ENCODE results near the gene AATF. TPM values are rescaled to one million over a fixed set of nuclear protein-coding genes. Genes with fewer than 3 reads are reported as not detected.

AATF gene
- total and polyA plus RNA-seq, 2 of the 8 experiments (the other 6 are each of a cell fraction or from before 2014, with no cell fraction given), result 20.1 to 62.8 TPM

DNA sequence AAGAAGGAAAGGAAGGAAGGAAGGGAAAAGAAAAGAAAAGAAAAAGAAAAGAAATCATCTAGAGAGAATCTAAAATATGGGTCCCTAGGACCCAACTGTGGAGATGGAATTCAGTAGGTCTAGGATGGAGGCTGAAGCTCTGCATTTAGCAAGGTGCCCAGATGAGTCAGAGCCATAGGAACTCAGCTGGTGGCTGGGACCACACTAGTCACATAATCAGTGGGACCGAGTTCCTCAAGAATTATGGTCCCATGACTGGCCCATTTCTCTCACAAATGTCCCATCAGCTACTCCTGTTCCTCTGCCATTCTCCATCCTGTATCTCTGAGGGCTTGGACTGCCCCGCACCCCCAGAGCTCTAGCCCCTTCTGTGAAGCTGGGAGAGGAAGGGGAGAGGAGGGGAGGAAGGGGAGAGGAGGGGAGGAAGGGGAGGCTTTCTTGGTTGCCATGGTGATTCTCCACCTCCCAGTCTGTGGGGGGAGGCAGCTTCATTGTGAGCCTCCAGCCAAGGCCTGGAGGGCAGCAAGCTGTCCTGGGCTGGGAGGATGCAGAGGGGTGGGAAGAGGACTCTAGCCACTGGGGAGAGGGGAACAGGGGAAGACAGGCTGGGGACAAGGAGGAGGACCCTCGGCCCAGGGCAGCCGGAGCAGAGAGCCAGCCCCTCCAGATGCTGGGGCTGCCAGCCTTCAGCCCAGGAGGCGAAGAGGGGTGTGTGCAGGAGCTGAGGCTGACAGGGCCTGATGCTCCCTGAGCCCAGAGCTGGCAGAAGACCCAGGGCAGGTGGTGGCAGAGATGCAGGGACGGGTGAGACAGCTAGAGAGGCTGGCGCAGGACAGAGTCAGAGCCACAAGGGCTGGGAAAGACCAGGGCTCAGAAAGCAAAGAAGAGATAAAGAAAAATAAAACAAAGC is 49.2 kb upstream of the AATF start:
- Histone ChIP-seq H3K56ac (replicated peaks; ENCODE audit: insufficient read length, low read depth, low read length) (no peak overlapping the region), H3K4me1 (replicated peaks in 1 of 4; ENCODE audit: control insufficient read depth in 3 of 4, insufficient read depth in 4 of 4, low read length in 3 of 4) (peaks cover 0 to 9% (median 2%) of the 10 kb centered on the region in 4 experiments; a peak in 4 of 7 replicates), H3K14ac (ENCODE audit: insufficient read length) (no peak overlapping the region), H4K5ac (ENCODE audit: insufficient read length, low read depth, low read length) (no peak overlapping the region), H3K27me3 (replicated peaks in 1 of 4; ENCODE audit: control insufficient read depth in 3 of 4, extremely low read depth in 1 of 4, insufficient read depth in 3 of 4, low read length in 3 of 4) (no peaks in the 10 kb centered on the region; a peak in 1 of 7 replicates), H4K20me1 (replicated peaks in 1 of 2; ENCODE audit: control insufficient read depth in 1 of 2, insufficient read depth in 2 of 2, low read length in 2 of 2) (no peaks in the 10 kb centered on the region), H3K23ac (ENCODE audit: insufficient read length) (no peak overlapping the region), H3K27ac (ENCODE audit: low read depth, low read length) (no peak overlapping the region), H2AK5ac (ENCODE audit: low read depth, low read length) (no peak overlapping the region), H3K79me1 (ENCODE audit: low read depth, low read length) (no peaks in the 10 kb centered on the region), H3K9ac (replicated peaks in 1 of 4; ENCODE audit: extremely low read depth in 1 of 4, low read depth in 3 of 4, low read length in 3 of 4) (no peak overlapping the region), H3K79me2 (ENCODE audit: control insufficient read depth in 1 of 2, insufficient read depth in 2 of 2, low read length in 2 of 2) (no peaks in the 10 kb centered on the region), H2BK15ac (ENCODE audit: low read length) (no peak overlapping the region), H2BK5ac (ENCODE audit: low read depth, low read length) (no peak overlapping the region), H3K23me2 (ENCODE audit: low read depth, low read length) (peaks cover 3% of the 10 kb centered on the region; the same call in 1 of the 2 replicates), H2AFZ (ENCODE audit: low read length) (no peak overlapping the region), H2BK120ac (replicated peaks; ENCODE audit: low read depth, low read length) (no peak overlapping the region), H4K91ac (replicated peaks; ENCODE audit: insufficient read length, low read length) (no peak overlapping the region), H2BK12ac (ENCODE audit: low read depth, low read length) (no peak overlapping the region), H2BK20ac (ENCODE audit: low read length) (no peak overlapping the region), H3K9me3 (ENCODE audit: insufficient read depth in 2 of 2, low read depth in 1 of 2, low read length in 1 of 2) (no peaks in the 10 kb centered on the region), H4K8ac (ENCODE audit: extremely low read depth, insufficient read depth, low read length) (no peak overlapping the region), H3K4me2 (ENCODE audit: insufficient read depth in 1 of 2, low read depth in 2 of 2, low read length in 2 of 2) (no peak overlapping the region), H3K18ac (ENCODE audit: extremely low read depth, low read length) (no peak overlapping the region), H3K36me3 (ENCODE audit: control insufficient read depth in 2 of 4, insufficient read depth in 4 of 4, low read length in 3 of 4) (no peaks in the 10 kb centered on the region), H3K4me3 (ENCODE audit: extremely low read depth in 1 of 4, insufficient read depth in 2 of 4, low read depth in 3 of 4, low read length in 4 of 4) (no peak overlapping the region), H3K4ac (replicated peaks; ENCODE audit: insufficient read length, low read depth, low read length) (no peak overlapping the region)
- ChIA-PET CTCF (ENCODE audit: partially characterized antibody) (interaction anchor here (2.1 kb wide), 1 partner anchor 148 kb away, joined by 4 read pairs; no protein-coding TSS in a partner anchor), POLR2A (ENCODE audit: partially characterized antibody) (no interaction called here)
- 79% methylated on average over 6 of the region's 7 CpGs; no CpG with 5 or more reads in 1 of the 2 experiments for WGBS, 2 experiments (ENCODE audit: extremely low coverage in 1 of 2, insufficient coverage in 1 of 2, insufficient read length in 1 of 2, insufficient replicate concordance in 2 of 2, low coverage in 1 of 2, low lambda C conversion rate in 2 of 2, missing lambda C conversion rate in 1 of 2)
- DNase-seq (ENCODE audit: low read depth in 1 of 2, low spot score in 2 of 2) (no peak), FAIRE-seq (no peak)
- no peak for TF ChIP-seq NANOG (IDR thresholded peaks at IDR 0.05; ENCODE audit: insufficient read depth, low read depth, low read length, poor library complexity, severe bottlenecking)
- no peak for TF ChIP-seq TAF7 (optimal IDR thresholded peaks at IDR 0.05; ENCODE audit: borderline replicate concordance, low read depth, low read length)
- no peak for TF ChIP-seq SIN3A (conservative IDR thresholded peaks at IDR 0.05 in 1 of 2, IDR thresholded peaks at IDR 0.05 in 1 of 2; ENCODE audit: low read depth in 1 of 2, low read length in 2 of 2)
- no peak for TF ChIP-seq NRF1 (IDR thresholded peaks at IDR 0.05; ENCODE audit: low read depth, low read length)
- no peak for TF ChIP-seq SRF (IDR thresholded peaks at IDR 0.05; ENCODE audit: low read depth, low read length)
- no peak for TF ChIP-seq POLR2AphosphoS5 (IDR thresholded peaks at IDR 0.05; ENCODE audit: low read depth, low read length)
- no peak for TF ChIP-seq CBX8 (IDR thresholded peaks at IDR 0.05; ENCODE audit: borderline replicate concordance, low read depth, low read length)
- TF ChIP-seq GTF2F1 (IDR thresholded peaks at IDR 0.05; ENCODE audit: borderline replicate concordance, low read depth, low read length), result no peak
- no peak for TF ChIP-seq HDAC2 (IDR thresholded peaks at IDR 0.05; ENCODE audit: borderline replicate concordance in 1 of 2, low read depth in 2 of 2, low read length in 2 of 2)
- no peak for TF ChIP-seq RFX5 (IDR thresholded peaks at IDR 0.05; ENCODE audit: borderline replicate concordance, low read depth, low read length)
- TF ChIP-seq RNF2 (IDR thresholded peaks at IDR 0.05; ENCODE audit: borderline replicate concordance, low read depth, low read length, missing control alignments, poor library complexity, severe bottlenecking), result no peak

Data from H1 (cell line).